HG03378 (cell line): ENCODE data around the gene GLYATL1B.
"Not testable (repeated sequence)": the region's sequence is repeated elsewhere in the genome, so short reads cannot be mapped to it uniquely, and the experiment has no call there.

Experiments
- ATAC-seq: cut with Tn5 transposase; IDR thresholded peaks from one replicate; pipeline ENCODE4 v1.9.1; 2021; ENCODE audit warnings: mild to moderate bottlenecking, moderate library complexity; ENCODE audit not compliant: unreplicated experiment

The GLYATL1B gene

GRCh38 chr11:59086007-59086406 lies at the start of gene GLYATL1B:
TSS of gene GLYATL1B (plus strand) at chr11:59086307. CDS start at chr11:59086307, 0 bp downstream.
- ATAC-seq = not testable (repeated sequence)

- not testable (repeated sequence) for ATAC-seq
These were observed 49.6 kb upstream of the GLYATL1B start for GRCh38 chr11:59036542-59036941.

GRCh38 chr11:59037434-59037833 lies 48.7 kb upstream of the GLYATL1B start:
- not testable (repeated sequence) for ATAC-seq

- no peak for ATAC-seq
These were observed 45.5 kb upstream of the GLYATL1B start for GRCh38 chr11:59040607-59041006.

- peak; percentile 82 for ATAC-seq
These were observed 34.7 kb upstream of the GLYATL1B start for GRCh38 chr11:59051383-59051782.

DNA sequence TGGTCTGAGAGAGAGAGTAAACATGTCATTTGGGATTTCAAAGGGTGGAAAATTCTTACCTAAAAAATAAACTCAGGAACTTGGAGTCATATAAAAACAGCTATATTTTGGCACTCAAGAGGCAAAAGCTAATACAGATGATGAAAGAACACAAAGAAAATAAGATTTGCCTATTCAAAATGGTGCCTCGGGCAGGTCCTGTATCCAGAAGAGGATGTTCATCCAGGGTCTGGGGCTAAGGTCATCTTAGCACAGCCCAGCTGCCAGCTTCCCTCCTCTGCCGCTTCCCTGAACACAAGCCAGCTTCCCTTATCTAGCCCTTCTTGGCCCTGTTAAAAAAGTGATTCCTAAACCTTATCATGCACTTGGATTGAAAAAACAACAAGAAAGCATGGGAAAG lies 33.8 kb upstream of the GLYATL1B start:
- not testable (repeated sequence) for ATAC-seq

- peak; percentile 63 for ATAC-seq
These were observed 32.7 kb upstream of the GLYATL1B start for GRCh38 chr11:59053387-59053786.

DNA sequence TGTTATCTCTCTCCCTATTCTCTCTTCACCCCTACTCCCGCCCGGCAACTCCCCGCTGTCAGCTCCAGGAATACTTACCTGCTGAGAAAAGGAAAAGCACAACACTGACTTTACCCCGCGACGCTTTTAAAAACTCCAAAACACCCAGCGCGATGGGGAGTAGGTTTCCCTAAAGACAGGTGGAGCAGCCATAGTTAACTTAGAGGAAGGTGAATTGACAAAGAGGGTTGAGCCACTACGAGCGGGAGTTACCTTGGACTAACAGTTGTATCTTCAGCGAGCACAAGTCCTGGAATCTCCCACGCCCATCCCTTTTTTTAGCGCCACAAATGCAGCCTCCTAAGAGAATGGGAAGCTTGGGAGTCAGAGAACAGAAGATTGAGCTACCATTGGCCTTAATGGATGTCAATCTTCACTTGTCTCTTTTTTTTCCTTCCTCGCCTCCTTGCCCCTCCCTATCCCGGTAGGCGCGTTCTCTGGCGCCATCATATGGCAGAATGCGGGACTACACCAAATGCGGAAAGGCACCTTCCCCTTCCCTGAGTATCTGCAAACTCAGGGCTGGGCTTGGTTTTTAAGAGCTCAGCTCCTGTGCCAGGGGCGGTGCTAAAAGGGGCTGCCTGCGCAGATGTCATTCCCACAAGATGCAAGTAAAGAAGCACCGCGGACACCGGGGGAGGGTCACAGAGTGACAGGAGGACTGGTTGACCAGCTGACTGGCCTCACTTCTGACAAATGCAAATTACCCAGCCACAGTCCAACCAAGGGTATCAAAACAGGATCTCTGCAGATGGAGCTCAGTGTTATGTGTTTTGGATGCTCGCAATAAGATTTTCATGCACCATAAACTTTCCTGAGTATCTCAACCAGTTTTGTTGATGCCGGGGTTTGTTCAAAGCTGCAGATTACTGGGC lies 27.7 kb upstream of the GLYATL1B start:
- peak; percentile 94 for ATAC-seq

DNA sequence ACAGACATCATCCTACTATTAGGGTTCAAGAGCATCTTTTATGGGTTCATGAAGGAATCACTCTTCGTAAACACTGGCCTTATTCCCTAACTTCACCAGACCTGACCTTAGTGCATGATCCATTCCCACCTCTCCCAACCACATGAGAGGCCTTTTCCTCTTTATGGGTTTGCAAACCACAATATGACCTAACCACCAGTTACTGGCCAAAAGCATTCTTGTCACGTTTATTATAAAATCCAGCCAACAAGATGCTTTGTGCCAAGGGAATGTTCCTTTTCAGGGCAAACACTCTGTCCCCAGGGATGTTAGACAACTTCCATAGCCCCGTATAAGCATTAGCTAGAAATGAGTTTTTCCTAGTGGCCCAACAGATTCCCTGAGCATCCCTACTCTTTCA lies 26.0 kb upstream of the GLYATL1B start:
- ATAC-seq = not testable (repeated sequence)

DNA sequence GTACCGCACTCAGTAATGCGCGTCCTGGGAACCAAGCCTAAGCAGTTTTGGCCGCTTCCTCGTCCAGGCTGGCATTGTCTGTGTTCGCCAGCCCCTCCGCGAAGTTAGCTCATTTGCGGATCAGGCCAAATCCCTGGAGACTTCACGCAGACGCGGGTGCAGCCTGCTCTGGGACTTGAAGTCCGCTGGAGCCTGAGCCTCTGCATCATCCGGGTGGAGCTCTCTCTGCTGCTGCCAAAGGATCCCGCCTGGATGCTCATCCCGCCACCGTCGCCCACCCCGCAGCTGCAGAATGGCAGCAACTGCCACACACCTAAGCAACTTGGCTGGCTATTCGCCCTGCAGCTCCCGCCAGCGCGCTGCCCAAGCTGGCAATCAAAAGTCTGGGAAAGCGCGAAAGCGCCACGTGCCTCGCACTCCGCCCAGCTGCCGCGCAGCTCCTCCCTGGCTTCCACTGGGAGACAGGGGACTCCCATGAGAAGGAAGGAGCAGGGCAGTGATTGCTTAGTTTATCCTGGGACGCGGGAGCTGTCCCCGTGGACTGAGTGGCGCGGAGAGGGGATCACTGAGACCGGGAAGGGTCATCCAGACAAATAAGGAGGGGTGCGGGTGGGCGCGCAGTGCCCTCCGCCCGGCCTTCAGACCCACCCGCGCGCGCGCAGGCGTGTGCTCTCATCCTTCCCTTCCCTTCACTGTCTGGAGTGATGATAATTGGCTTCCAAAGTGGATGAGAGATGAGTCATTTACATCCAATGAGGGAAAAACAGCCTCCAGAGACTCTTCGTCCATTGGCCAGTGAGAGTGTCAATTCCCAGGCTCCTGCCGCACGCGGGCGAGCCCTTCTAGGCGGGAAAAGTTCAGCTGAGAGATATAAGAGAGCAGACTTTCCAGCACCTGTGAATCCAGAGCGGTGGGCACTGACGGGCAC lies 23.2 kb upstream of the GLYATL1B start:
- ATAC-seq = no peak

DNA sequence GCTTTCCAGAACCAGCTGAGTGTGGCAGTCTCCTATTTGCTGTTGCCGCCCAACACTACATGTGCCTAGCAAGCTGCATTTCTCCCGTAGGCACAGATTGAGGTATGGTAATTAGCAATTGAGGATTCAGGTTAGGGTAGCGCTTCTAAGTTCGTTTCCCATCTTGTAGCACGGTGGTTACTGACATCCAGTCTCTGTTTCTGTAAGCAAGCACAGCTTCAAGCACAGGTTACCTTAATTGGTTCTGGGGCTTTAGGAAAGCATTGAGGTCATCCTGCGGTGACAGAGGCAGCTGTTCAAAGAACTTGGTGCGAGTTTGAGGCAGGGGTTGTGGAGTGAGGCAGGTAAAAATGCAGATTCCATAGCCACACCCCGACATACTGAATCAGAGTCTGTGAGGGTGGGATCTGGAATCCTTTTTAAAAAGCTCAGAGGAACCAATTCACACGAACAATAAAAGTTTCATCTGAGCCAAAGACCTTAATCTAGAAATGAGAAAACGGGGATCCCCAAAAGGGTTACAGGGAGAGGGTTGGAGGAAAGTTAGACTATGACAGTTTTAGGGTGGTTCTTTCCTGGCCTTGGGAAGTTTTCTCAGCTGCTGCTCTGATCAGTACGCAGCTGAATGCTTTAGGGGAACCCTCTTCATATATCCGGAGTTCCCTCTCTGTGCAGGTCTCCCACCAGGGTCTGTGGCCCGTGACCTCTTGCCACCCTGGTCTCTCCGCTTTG lies 21.9 kb upstream of the GLYATL1B start:
- ATAC-seq = peak; percentile 61

- no peak for ATAC-seq
These were observed 17.0 kb upstream of the GLYATL1B start for GRCh38 chr11:59069087-59069486.

- peak; percentile 84 for ATAC-seq
These were observed 9.1 kb upstream of the GLYATL1B start for GRCh38 chr11:59076876-59077571.

GRCh38 chr11:59078435-59078834 lies 7.7 kb upstream of the GLYATL1B start:
- ATAC-seq = no peak

DNA sequence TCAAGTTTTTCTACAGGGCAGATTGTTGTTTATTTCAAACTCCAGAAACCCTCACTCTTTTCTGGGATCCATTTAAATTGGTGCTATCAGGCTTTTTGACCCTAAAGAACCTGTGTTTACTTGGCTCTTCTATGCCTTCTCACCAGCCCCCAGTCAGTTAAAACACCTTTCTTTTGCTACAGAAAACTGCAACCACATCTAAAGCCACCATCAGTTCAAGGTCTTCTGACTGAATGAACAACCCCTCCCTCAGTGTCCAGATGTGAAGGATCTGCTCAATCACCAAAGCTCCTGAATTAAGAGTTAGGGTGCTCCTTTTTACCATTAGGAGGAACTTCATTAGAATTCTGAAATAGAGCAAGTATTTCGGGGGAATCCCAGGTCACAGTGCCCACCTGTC lies 7.0 kb upstream of the GLYATL1B start:
- no peak for ATAC-seq

DNA sequence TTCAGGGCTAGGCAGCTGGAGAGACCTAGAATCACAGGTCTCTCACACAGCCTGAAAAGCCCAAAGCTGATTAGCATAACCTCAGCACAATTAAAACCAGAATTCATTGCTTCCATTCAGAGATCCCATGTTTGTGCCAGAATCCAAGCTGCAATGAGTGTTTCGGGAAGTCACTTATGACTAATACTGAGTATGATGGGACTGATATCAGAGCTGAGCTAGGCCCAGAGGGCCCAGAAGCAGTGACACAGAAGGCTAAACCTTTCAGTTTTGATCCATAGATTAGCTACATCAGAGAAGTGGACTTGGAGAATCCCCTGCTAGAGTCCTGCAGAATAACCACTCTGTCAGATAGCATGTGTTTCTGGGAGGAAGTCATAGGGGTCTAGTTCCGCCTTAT lies 5.7 kb upstream of the GLYATL1B start:
- ATAC-seq = not testable (repeated sequence)

DNA sequence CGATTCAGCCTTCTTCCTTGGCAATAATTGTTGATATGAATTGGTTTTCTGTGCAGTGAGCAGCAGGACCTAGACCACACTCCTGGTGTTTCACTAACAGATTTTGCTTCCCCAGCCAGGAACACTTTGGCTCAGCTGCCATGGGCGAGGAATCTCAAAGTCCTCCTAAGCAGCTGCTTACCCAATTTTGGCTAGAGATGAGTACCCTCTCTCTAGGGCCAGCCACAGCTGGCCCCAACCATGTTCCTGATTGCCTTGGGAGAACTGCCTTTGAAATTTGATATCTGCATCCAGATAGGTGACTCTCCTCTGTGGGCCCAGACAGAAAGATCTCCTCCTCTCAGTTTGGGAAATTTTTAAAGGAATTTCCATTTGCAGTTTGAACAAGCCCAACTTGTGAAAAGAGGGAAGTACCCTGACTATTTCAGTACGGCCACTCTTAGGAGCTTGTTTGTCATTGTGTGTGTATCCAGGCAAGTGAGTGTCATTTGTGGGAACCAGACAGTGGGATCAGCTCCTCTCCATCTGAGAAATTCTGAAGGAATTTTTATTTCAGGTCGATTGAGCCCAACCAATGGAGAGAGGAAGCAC lies 4.6 kb upstream of the GLYATL1B start:
- ATAC-seq = not testable (repeated sequence)

DNA sequence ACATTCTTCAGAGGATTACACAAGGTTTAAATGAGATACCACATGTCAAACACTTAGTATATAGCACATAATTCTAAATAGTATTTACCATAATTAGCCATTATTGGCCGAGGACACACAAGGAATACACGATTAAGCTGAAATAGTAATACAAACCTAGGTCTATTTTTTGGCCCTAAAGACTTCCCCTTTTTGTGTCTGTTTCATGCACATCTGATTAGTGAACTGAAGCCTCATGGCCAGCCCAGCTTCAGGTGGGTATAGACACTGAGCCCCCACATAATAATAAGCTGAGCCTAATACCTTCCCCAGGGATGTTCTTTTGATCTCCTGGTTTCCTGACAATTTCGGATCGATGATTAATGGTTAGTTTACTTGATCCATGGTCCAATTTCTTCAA lies 2.1 kb downstream of the GLYATL1B start:
- ATAC-seq = no peak

GRCh38 chr11:59093576-59093975 lies 7.5 kb downstream of the GLYATL1B start:
- not testable (repeated sequence) for ATAC-seq

- peak; percentile 88 for ATAC-seq
These were observed 9.1 kb downstream of the GLYATL1B start for GRCh38 chr11:59095225-59095624.
